Stomach (tissue), 9 donors: Measurements from ENCODE around the gene CAPN5. TPM values are rescaled to one million over a fixed set of nuclear protein-coding genes. Genes with fewer than 3 reads are reported as not detected.

ENCODE experiments used
- DNase-seq, 2 donors: peaks; one replicate each; pipeline versions ENCODE4 v3.0.0 to v3.0.0-alpha.2; 2013 to 2019
- H3K27ac ChIP-seq, 5 donors: fragments of 200-600 bp in 4 of 5; sonication (generic) in 4 of 5; one replicate each; pipeline ENCODE4 v1.5.1; 2013 to 2019; ENCODE audit warnings: mild to moderate bottlenecking in 1 of 5, moderate library complexity in 1 of 5
- H3K27me3 ChIP-seq, 3 donors: fragments of 200-600 bp; sonication (generic); one replicate each; pipeline ENCODE4 v1.5.1; 2017 to 2019; ENCODE audit warnings: mixed run types in 1 of 3
- H3K36me3 ChIP-seq, 4 donors: fragments of 200-600 bp; sonication (generic); 1 replicate in 3 of 4; 2 replicates in 1 of 4; pipeline ENCODE4 v1.5.1; 2016 to 2019
- H3K4me1 ChIP-seq, 4 donors: fragments of 200-600 bp; sonication (generic); one replicate each; pipeline ENCODE4 v1.5.1; 2016 to 2019
- H3K4me3 ChIP-seq, 4 donors: fragments of 200-600 bp; sonication (generic) in 3 of 4; one replicate each; pipeline ENCODE4 v1.5.1; 2016 to 2019; ENCODE audit warnings: mild to moderate bottlenecking in 1 of 4
- H3K9me3 ChIP-seq, 4 donors: fragments of 200-600 bp; sonication (generic); one replicate each; pipeline ENCODE4 v1.5.1; 2016 to 2019
- CTCF ChIP-seq, 7 experiments: fragments of 450-650 bp in 4 of 7; fragments of 200-600 bp in 3 of 7; sonication (generic) in 3 of 7; IDR thresholded peaks; one replicate each; pipeline ENCODE4 v1.5.1; 2016 to 2019; ENCODE audit warnings: antibody characterized with exemption in 7 of 7, control low read depth in 2 of 7, mild to moderate bottlenecking in 1 of 7
- EP300 ChIP-seq: sonication (generic); formaldehyde crosslinking; IDR thresholded peaks from one replicate; pipeline ENCODE4 v1.6.1; 2017; ENCODE audit warnings: antibody characterized with exemption
- POLR2A ChIP-seq, 4 donors: fragments of 450-650 bp; IDR thresholded peaks; one replicate each; pipeline ENCODE4 v1.6.1; 2016; ENCODE audit warnings: antibody characterized with exemption in 4 of 4, control low read depth in 2 of 4, mild to moderate bottlenecking in 1 of 4, moderate library complexity in 1 of 4
- POLR2AphosphoS5 ChIP-seq, 3 donors: sonication (generic); formaldehyde crosslinking; IDR thresholded peaks; one replicate each; pipeline ENCODE4 v1.6.1; 2016; ENCODE audit warnings: antibody characterized with exemption in 3 of 3
- WGBS, 5 donors: extraction: QIAGEN DNeasy Blood & Tissue Kit in 3 of 5; methylation state at CpG; one replicate each; pipeline versions ENCODE4 v1.1.5 to v1.1.7; 2013 to 2018; 5-methylcytosine and 5-hydroxymethylcytosine counted together
- intact Hi-C: fragments of 100-400 bp; cut with DNase I; formaldehyde crosslinking; loops from one replicate; pipeline ENCODE4 v1.15.1; 2023; ENCODE audit warnings: low total_unique reads
- polyA plus RNA-seq, 3 donors: library from polyadenylated mRNA; stranded (reverse); fragments of 200-250 nt; gene quantifications; one replicate each; pipeline ENCODE4 v1.2.3, GENCODE V29; 2013
- total RNA-seq, 5 donors: library from RNA; depleted of rRNA; stranded (reverse); fragments of >200 nt; gene quantifications; one replicate each; pipeline versions ENCODE4 v1.1.0 to v1.2.3, GENCODE V29; 2014 to 2016
- donor health status: healthy with polysubstance abuse.
- donor health status: Bipolar disorder and iron deficiency.
- donor health status: healthy.

The CAPN5 gene
- total and polyA plus RNA-seq, 8 donors: 10.0 to 110 (median 65.9) TPM

GRCh38 chr11:77039491-77040400 is 27.0 kb upstream of the CAPN5 start:
- H3K4me3 ChIP-seq: peak overlapping the region; percentile 25 to 49 (median 36)
- H3K36me3 ChIP-seq: peaks cover 0 to 15% (median 0%) of the 10 kb centered on the region in 4 donors
- no peaks in the 10 kb centered on the region for H3K9me3 ChIP-seq
- DNase-seq: peak in 1 of 2 donors; percentile 81
- TF ChIP-seq EP300: no peak
- TF ChIP-seq CTCF (IDR thresholded peaks at IDR 0.05): peak in 2 of 7 experiments; percentile 7 to 40
- peaks cover 16 to 40% (median 27%) of the 10 kb centered on the region in 4 donors for H3K4me1 ChIP-seq
- peaks cover 0 to 67% (median 23%) of the 10 kb centered on the region in 3 donors for H3K27me3 ChIP-seq
- WGBS, 5 donors: 29 to 64% (median 56%) methylated on average over 15 to 109 of the region's 109 CpGs
- no peak overlapping the region for H3K27ac ChIP-seq
- intact Hi-C loops: no loop called here

- Histone ChIP-seq H3K4me3 (peak overlapping the region in 2 of 4 donors; percentile 43 to 49), H3K27ac (no peak overlapping the region), H3K36me3 (peaks cover 0 to 15% (median 0%) of the 10 kb centered on the region in 4 donors), H3K4me1 (peaks cover 16 to 33% (median 24%) of the 10 kb centered on the region in 4 donors), H3K27me3 (peaks cover 0 to 73% (median 23%) of the 10 kb centered on the region in 3 donors), H3K9me3 (no peaks in the 10 kb centered on the region)
- intact Hi-C loops: no loop called here
- WGBS, 5 donors: 79 to 98% (median 87%) methylated on average over 12 to 37 of the region's 37 CpGs
- no peak for DNase-seq
- TF ChIP-seq EP300: no peak
- TF ChIP-seq CTCF (IDR thresholded peaks at IDR 0.05): no peak
- no peak for TF ChIP-seq POLR2AphosphoS5 (IDR thresholded peaks at IDR 0.05)
- TF ChIP-seq POLR2A (IDR thresholded peaks at IDR 0.05): no peak
These were observed 26.4 kb upstream of the CAPN5 start for GRCh38 chr11:77040401-77040777.

GRCh38 chr11:77040889-77041288 is 25.9 kb upstream of the CAPN5 start:
- Histone ChIP-seq H3K4me1 (peaks cover 18 to 32% (median 22%) of the 10 kb centered on the region in 4 donors), H3K4me3 (no peak overlapping the region), H3K36me3 (peaks cover 0 to 15% (median 0%) of the 10 kb centered on the region in 4 donors), H3K9me3 (no peaks in the 10 kb centered on the region), H3K27me3 (peaks cover under 1 to 78% (median 26%) of the 10 kb centered on the region in 3 donors), H3K27ac (no peak overlapping the region)
- 93 to 97% (median 94%) methylated on average over 13 of the region's 13 CpGs for WGBS, 5 donors
- no peak for TF ChIP-seq POLR2A (IDR thresholded peaks at IDR 0.05)
- no peak for TF ChIP-seq POLR2AphosphoS5 (IDR thresholded peaks at IDR 0.05)
- TF ChIP-seq CTCF (IDR thresholded peaks at IDR 0.05): no peak
- TF ChIP-seq EP300: no peak
- DNase-seq: no peak
- intact Hi-C loops: no loop called here

GRCh38 chr11:77042111-77042726 is 24.6 kb upstream of the CAPN5 start:
- H3K27ac ChIP-seq: no peak overlapping the region
- intact Hi-C loops: no loop called here
- H3K4me3 ChIP-seq: no peak overlapping the region
- H3K36me3 ChIP-seq: peaks cover 0 to 15% (median 0%) of the 10 kb centered on the region in 4 donors
- no peak for DNase-seq
- peaks cover 16 to 42% (median 23%) of the 10 kb centered on the region in 4 donors for H3K4me1 ChIP-seq
- 90 to 94% (median 93%) methylated on average over 13 of the region's 13 CpGs for WGBS, 5 donors
- peaks cover 3 to 78% (median 30%) of the 10 kb centered on the region in 3 donors for H3K27me3 ChIP-seq
- TF ChIP-seq CTCF (IDR thresholded peaks at IDR 0.05): no peak
- TF ChIP-seq POLR2A (IDR thresholded peaks at IDR 0.05): no peak
- TF ChIP-seq EP300: no peak
- no peak for TF ChIP-seq POLR2AphosphoS5 (IDR thresholded peaks at IDR 0.05)
- H3K9me3 ChIP-seq: no peaks in the 10 kb centered on the region
